ENCODE results near the gene TLCD3B. TPM values are rescaled to one million over a fixed set of nuclear protein-coding genes. Genes with fewer than 3 reads are reported as not detected.

The TLCD3B gene
- total RNA-seq, 6 donors from 2014 or later, result 0.14 TPM; not detected in 5

GRCh38 chr16:29992344-29992967 is 38.6 kb downstream of the TLCD3B start:
- peak in 1 of 2 donors; percentile 81 for DNase-seq
- peaks cover 26 to 64% (median 51%) of the 10 kb centered on the region in 4 donors for H3K4me1 ChIP-seq
- no peaks in the 10 kb centered on the region for H3K9me3 ChIP-seq
- peak overlapping the region in 3 of 4 donors; percentile 65 to 92 (median 76) for H3K27ac ChIP-seq
- TF ChIP-seq POLR2AphosphoS5 (IDR thresholded peaks at IDR 0.05), result no peak
- no peak for TF ChIP-seq CTCF (IDR thresholded peaks at IDR 0.05)
- TF ChIP-seq POLR2A (IDR thresholded peaks at IDR 0.05), result no peak
- no peak for TF ChIP-seq EP300 (IDR thresholded peaks at IDR 0.05)
- H3K27me3 ChIP-seq, result no peaks in the 10 kb centered on the region
- no peak for ATAC-seq (ENCODE audit: low FRiP score in 2 of 2)
- H3K36me3 ChIP-seq, result peaks cover 13 to 64% (median 51%) of the 10 kb centered on the region in 4 donors
- 62 to 63% methylated on average over 7 of the region's 7 CpGs for WGBS, 2 donors
- no peak overlapping the region for H3K4me3 ChIP-seq

GRCh38 chr16:29991571-29991904 is 39.5 kb downstream of the TLCD3B start:
- peaks cover 18 to 65% (median 51%) of the 10 kb centered on the region in 4 donors for H3K4me1 ChIP-seq
- no peak overlapping the region for H3K4me3 ChIP-seq
- peaks cover 20 to 73% (median 60%) of the 10 kb centered on the region in 4 donors for H3K36me3 ChIP-seq
- WGBS, 2 donors, result 84 to 87% methylated on average over 4 to 5 of the region's 5 CpGs
- no peak for TF ChIP-seq CTCF (IDR thresholded peaks at IDR 0.05)
- TF ChIP-seq POLR2AphosphoS5 (IDR thresholded peaks at IDR 0.05), result no peak
- no peak for TF ChIP-seq EP300 (IDR thresholded peaks at IDR 0.05)
- TF ChIP-seq POLR2A (IDR thresholded peaks at IDR 0.05), result no peak
- H3K9me3 ChIP-seq, result no peaks in the 10 kb centered on the region
- peak overlapping the region; percentile 33 to 92 (median 70) for H3K27ac ChIP-seq
- DNase-seq (no peak), ATAC-seq (ENCODE audit: low FRiP score in 2 of 2) (no peak)
- H3K27me3 ChIP-seq, result no peaks in the 10 kb centered on the region

GRCh38 chr16:29990883-29991570 is 40.0 kb downstream of the TLCD3B start:
- H3K36me3 ChIP-seq, result peaks cover 25 to 78% (median 65%) of the 10 kb centered on the region in 4 donors
- H3K27me3 ChIP-seq, result no peaks in the 10 kb centered on the region
- peak overlapping the region; percentile 33 to 92 (median 70) for H3K27ac ChIP-seq
- TF ChIP-seq POLR2A (IDR thresholded peaks at IDR 0.05), result no peak
- TF ChIP-seq CTCF (IDR thresholded peaks at IDR 0.05), result no peak
- TF ChIP-seq POLR2AphosphoS5 (IDR thresholded peaks at IDR 0.05), result no peak
- no peak for TF ChIP-seq EP300 (IDR thresholded peaks at IDR 0.05)
- H3K4me1 ChIP-seq, result peaks cover 17 to 68% (median 53%) of the 10 kb centered on the region in 4 donors
- ATAC-seq (ENCODE audit: low FRiP score in 2 of 2), result no peak
- no peak overlapping the region for H3K4me3 ChIP-seq
- H3K9me3 ChIP-seq, result no peaks in the 10 kb centered on the region
- DNase-seq, result peak in 1 of 2 donors; percentile 77
- WGBS, 2 donors, result 80 to 90% methylated on average over 8 to 35 of the region's 35 CpGs

- H3K36me3 ChIP-seq, result peaks cover 35 to 88% (median 75%) of the 10 kb centered on the region in 4 donors
- DNase-seq, result peak in 1 of 2 donors; percentile 70
- H3K27ac ChIP-seq, result peak overlapping the region; percentile 73 to 92 (median 80)
- peak in 1 of 2 donors; percentile 72 for ATAC-seq (ENCODE audit: low FRiP score in 2 of 2)
- no peaks in the 10 kb centered on the region for H3K9me3 ChIP-seq
- H3K27me3 ChIP-seq, result no peaks in the 10 kb centered on the region
- TF ChIP-seq POLR2AphosphoS5 (IDR thresholded peaks at IDR 0.05) (no peak), CTCF (IDR thresholded peaks at IDR 0.05) (no peak), EP300 (IDR thresholded peaks at IDR 0.05) (no peak), POLR2A (IDR thresholded peaks at IDR 0.05) (no peak)
- WGBS, 2 donors, result 56 to 80% methylated on average over 2 of the region's 2 CpGs
- peak overlapping the region in 1 of 4 donors; percentile 40 for H3K4me3 ChIP-seq
- peaks cover 17 to 76% (median 59%) of the 10 kb centered on the region in 4 donors for H3K4me1 ChIP-seq
Measured at GRCh38 chr16:29990034-29990433, 41.0 kb downstream of the TLCD3B start.

Measured in upper lobe of left lung (tissue), 6 donors.